ENCODE results near the gene CDCP1.

The CDCP1 gene

GRCh38 chr3:45105855-45106671 lies 40.1 kb downstream of the CDCP1 start:
- H3K27ac ChIP-seq (ENCODE audit: low read length) = no peak overlapping the region
- no peak overlapping the region for H2AFZ ChIP-seq (ENCODE audit: low read length)
- no peaks in the 10 kb centered on the region for H3K79me2 ChIP-seq (ENCODE audit: low read length)
- no peaks in the 10 kb centered on the region for H3K27me3 ChIP-seq (replicated peaks; ENCODE audit: insufficient read depth, low read length)
- no peak overlapping the region for H3K9ac ChIP-seq (ENCODE audit: low read length)
- TF ChIP-seq EZH2phosphoT487 (IDR thresholded peaks at IDR 0.05; ENCODE audit: low read length) (no peak), EZH2 (optimal IDR thresholded peaks at IDR 0.05; ENCODE audit: low read depth, low read length) (no peak), CTCF (IDR thresholded peaks at IDR 0.05; ENCODE audit: low read length) (no peak)
- H3K4me1 ChIP-seq (ENCODE audit: low read length) = peaks cover 17% of the 10 kb centered on the region
- H4K20me1 ChIP-seq (ENCODE audit: insufficient read depth, low read length) = no peaks in the 10 kb centered on the region
- no peak overlapping the region for H3K4me2 ChIP-seq (ENCODE audit: low read depth, low read length)
- no peak for DNase-seq
- H3K9me3 ChIP-seq (replicated peaks; ENCODE audit: insufficient read depth, low read length) = no peaks in the 10 kb centered on the region
- H3F3A ChIP-seq (ENCODE audit: insufficient read depth, low read length) = 0 out of 2 replicates have a peak, but pooled peaks cover 3% of the 10 kb centered on the region
- no peaks in the 10 kb centered on the region for H3K36me3 ChIP-seq (replicated peaks; ENCODE audit: insufficient read depth, low read length)
- H3K4me3 ChIP-seq (ENCODE audit: low read length) = no peak overlapping the region
- no peaks in the 10 kb centered on the region for H3K9me2 ChIP-seq (replicated peaks; ENCODE audit: insufficient read depth, low read length)

GRCh38 chr3:45104715-45105711 lies 41.2 kb downstream of the CDCP1 start:
- TF ChIP-seq EZH2phosphoT487 (IDR thresholded peaks at IDR 0.05; ENCODE audit: low read length) (no peak), EZH2 (optimal IDR thresholded peaks at IDR 0.05; ENCODE audit: low read depth, low read length) (no peak), CTCF (IDR thresholded peaks at IDR 0.05; ENCODE audit: low read length) (no peak)
- Histone ChIP-seq H3K9me2 (replicated peaks; ENCODE audit: insufficient read depth, low read length) (no peaks in the 10 kb centered on the region), H3K4me1 (ENCODE audit: low read length) (peaks cover 9% of the 10 kb centered on the region), H3K4me2 (ENCODE audit: low read depth, low read length) (no peak overlapping the region), H3K79me2 (ENCODE audit: low read length) (no peaks in the 10 kb centered on the region), H3K27me3 (replicated peaks; ENCODE audit: insufficient read depth, low read length) (no peaks in the 10 kb centered on the region), H3K9me3 (replicated peaks; ENCODE audit: insufficient read depth, low read length) (no peaks in the 10 kb centered on the region), H3F3A (ENCODE audit: insufficient read depth, low read length) (0 out of 2 replicates have a peak, but pooled peaks cover 3% of the 10 kb centered on the region), H2AFZ (ENCODE audit: low read length) (no peak overlapping the region), H4K20me1 (ENCODE audit: insufficient read depth, low read length) (no peaks in the 10 kb centered on the region), H3K9ac (ENCODE audit: low read length) (no peak overlapping the region), H3K36me3 (replicated peaks; ENCODE audit: insufficient read depth, low read length) (no peaks in the 10 kb centered on the region), H3K27ac (ENCODE audit: low read length) (no peak overlapping the region), H3K4me3 (ENCODE audit: low read length) (no peak overlapping the region)
- DNase-seq = no peak

GRCh38 chr3:45103753-45104714 lies 42.1 kb downstream of the CDCP1 start:
- Histone ChIP-seq H3K4me1 (ENCODE audit: low read length) (no peaks in the 10 kb centered on the region), H3K9me3 (replicated peaks; ENCODE audit: insufficient read depth, low read length) (no peaks in the 10 kb centered on the region), H3K9me2 (replicated peaks; ENCODE audit: insufficient read depth, low read length) (no peaks in the 10 kb centered on the region), H3K9ac (ENCODE audit: low read length) (no peak overlapping the region), H3K4me2 (ENCODE audit: low read depth, low read length) (no peak overlapping the region), H3K36me3 (replicated peaks; ENCODE audit: insufficient read depth, low read length) (no peaks in the 10 kb centered on the region), H3F3A (ENCODE audit: insufficient read depth, low read length) (no peaks in the 10 kb centered on the region), H3K4me3 (ENCODE audit: low read length) (no peak overlapping the region), H2AFZ (ENCODE audit: low read length) (no peak overlapping the region), H3K79me2 (ENCODE audit: low read length) (no peaks in the 10 kb centered on the region), H4K20me1 (ENCODE audit: insufficient read depth, low read length) (no peaks in the 10 kb centered on the region), H3K27me3 (replicated peaks; ENCODE audit: insufficient read depth, low read length) (no peaks in the 10 kb centered on the region), H3K27ac (ENCODE audit: low read length) (no peak overlapping the region)
- TF ChIP-seq EZH2phosphoT487 (IDR thresholded peaks at IDR 0.05; ENCODE audit: low read length) (no peak), CTCF (IDR thresholded peaks at IDR 0.05; ENCODE audit: low read length) (no peak), EZH2 (optimal IDR thresholded peaks at IDR 0.05; ENCODE audit: low read depth, low read length) (no peak)
- DNase-seq = no peak

All from MM.1S (cell line).